Activated B cell treated with CpG ODN at 0.5 μM for 24 hours (primary cell): ENCODE measurements around the gene HHATL. TPM values are rescaled to one million over a fixed set of nuclear protein-coding genes. Genes with fewer than 3 reads are reported as not detected.

ENCODE experiments used
- ATAC-seq: fragments of 200-7000 bp; cut with Tn5 transposase; one replicate; pipeline ENCODE4 v1.10.0; 2021; ENCODE audit warnings: low read depth, mild to moderate bottlenecking, moderate library complexity
- CTCF ChIA-PET: fragments of 350-600 bp; sonication (Branson Sonifier 250); formaldehyde crosslinking; loops from one replicate; lab custom pipeline; 2021; ENCODE audit warnings: antibody characterized with exemption; lab: Charles Lee
- POLR2A ChIA-PET: fragments of 350-600 bp; sonication (Branson Sonifier 250); formaldehyde crosslinking; loops from one replicate; lab custom pipeline; 2021; ENCODE audit warnings: antibody characterized with exemption; lab: Charles Lee
- DNase-seq: peaks from one replicate; pipeline ENCODE4 v3.0.0; 2022
- H3K27ac Mint-ChIP-seq: one replicate; pipeline ENCODE4 v1.8.0; 2020; ENCODE audit warnings: mixed read lengths
- H3K27me3 Mint-ChIP-seq: one replicate; pipeline ENCODE4 v1.8.0; 2021; ENCODE audit warnings: mixed read lengths
- H3K36me3 Mint-ChIP-seq: one replicate; pipeline ENCODE4 v1.8.0; 2021; ENCODE audit warnings: low read depth, mixed read lengths
- H3K4me1 Mint-ChIP-seq: one replicate; pipeline ENCODE4 v1.8.0; 2021; ENCODE audit warnings: mixed read lengths
- H3K4me3 Mint-ChIP-seq: one replicate; pipeline ENCODE4 v1.8.0; 2020; ENCODE audit warnings: mild to moderate bottlenecking, mixed read lengths
- H3K9me3 Mint-ChIP-seq: one replicate; pipeline ENCODE4 v1.8.0; 2020; ENCODE audit warnings: mixed read lengths
- CTCF ChIP-seq: fragments of 200-600 bp; IDR thresholded peaks from one replicate; pipeline ENCODE4 v1.8.0; 2022; ENCODE audit warnings: antibody characterized with exemption, mild to moderate bottlenecking
- intact Hi-C: fragments of 100-400 bp; cut with micrococcal nuclease; formaldehyde crosslinking; loops from one replicate; pipeline ENCODE4 v1.15.1; 2024
- total RNA-seq: library from RNA; stranded (reverse); gene quantifications from 2 replicates; pipeline ENCODE4 v1.2.3, GENCODE V29; 2022

Gene HHATL
- total RNA-seq, 1 donor from 2014 or later: not detected

DNA sequence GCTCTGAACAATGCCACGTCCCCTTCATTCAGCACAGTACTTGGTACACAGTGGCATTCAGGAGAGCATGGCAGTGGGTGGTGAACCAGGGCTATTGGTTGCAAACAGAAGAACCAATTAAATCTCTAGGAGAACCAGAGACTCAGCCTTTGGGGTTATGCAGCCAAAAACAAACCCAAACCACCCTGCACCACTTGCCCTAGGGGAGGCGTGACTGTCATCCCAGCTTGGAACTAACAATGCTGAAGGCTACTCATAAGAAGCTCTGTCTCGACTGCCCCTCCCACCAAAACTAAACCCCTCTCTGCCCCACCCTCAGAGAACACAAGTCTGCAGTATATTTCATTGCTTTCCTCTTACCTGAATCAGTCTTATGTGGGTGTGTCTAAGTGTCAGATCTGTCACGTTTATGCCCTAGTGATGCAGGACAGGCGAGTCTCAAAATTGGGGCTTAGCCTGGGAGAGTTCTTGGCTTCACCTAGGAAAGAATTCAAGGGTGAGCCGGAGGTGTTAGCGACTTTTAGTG is 32.5 kb downstream of the HHATL start:
- ChIA-PET POLR2A (no interaction called here), CTCF (no interaction called here)
- DNase-seq (no peak), ATAC-seq (no peak)
- Mint-ChIP-seq H3K36me3 (no peaks in the 10 kb centered on the region), H3K27me3 (no peaks in the 10 kb centered on the region), H3K4me3 (no peak overlapping the region), H3K4me1 (peaks cover 2% of the 10 kb centered on the region), H3K9me3 (no peaks in the 10 kb centered on the region), H3K27ac (no peak overlapping the region)
- TF ChIP-seq CTCF: no peak
- intact Hi-C loops: no loop called here

GRCh38 chr3:42668793-42669217 is 33.8 kb downstream of the HHATL start:
- H3K4me3 Mint-ChIP-seq: no peak overlapping the region
- no peaks in the 10 kb centered on the region for H3K36me3 Mint-ChIP-seq
- TF ChIP-seq CTCF: no peak
- ChIA-PET POLR2A (no interaction called here), CTCF (no interaction called here)
- peaks cover 6% of the 10 kb centered on the region for H3K4me1 Mint-ChIP-seq
- H3K27me3 Mint-ChIP-seq: no peaks in the 10 kb centered on the region
- ATAC-seq (no peak), DNase-seq (no peak)
- intact Hi-C loops: no loop called here
- no peak overlapping the region for H3K27ac Mint-ChIP-seq
- H3K9me3 Mint-ChIP-seq: no peaks in the 10 kb centered on the region

GRCh38 chr3:42668413-42668760 is 34.2 kb downstream of the HHATL start:
- Mint-ChIP-seq H3K27me3 (no peaks in the 10 kb centered on the region), H3K27ac (no peak overlapping the region), H3K4me1 (peaks cover 10% of the 10 kb centered on the region), H3K36me3 (no peaks in the 10 kb centered on the region), H3K4me3 (no peak overlapping the region), H3K9me3 (no peaks in the 10 kb centered on the region)
- no peak for ATAC-seq
- TF ChIP-seq CTCF: no peak
- DNase-seq: no peak
- POLR2A ChIA-PET: no interaction called here
- intact Hi-C loops: no loop called here
- CTCF ChIA-PET: no interaction called here

- TF ChIP-seq CTCF: no peak
- ChIA-PET POLR2A (no interaction called here), CTCF (no interaction called here)
- Mint-ChIP-seq H3K4me1 (peaks cover 11% of the 10 kb centered on the region), H3K36me3 (no peaks in the 10 kb centered on the region), H3K4me3 (no peak overlapping the region), H3K27me3 (no peaks in the 10 kb centered on the region), H3K27ac (no peak overlapping the region), H3K9me3 (no peaks in the 10 kb centered on the region)
- DNase-seq: no peak
- ATAC-seq: no peak
- intact Hi-C loops: no loop called here
These were observed 34.8 kb downstream of the HHATL start for GRCh38 chr3:42667523-42668412.

DNA sequence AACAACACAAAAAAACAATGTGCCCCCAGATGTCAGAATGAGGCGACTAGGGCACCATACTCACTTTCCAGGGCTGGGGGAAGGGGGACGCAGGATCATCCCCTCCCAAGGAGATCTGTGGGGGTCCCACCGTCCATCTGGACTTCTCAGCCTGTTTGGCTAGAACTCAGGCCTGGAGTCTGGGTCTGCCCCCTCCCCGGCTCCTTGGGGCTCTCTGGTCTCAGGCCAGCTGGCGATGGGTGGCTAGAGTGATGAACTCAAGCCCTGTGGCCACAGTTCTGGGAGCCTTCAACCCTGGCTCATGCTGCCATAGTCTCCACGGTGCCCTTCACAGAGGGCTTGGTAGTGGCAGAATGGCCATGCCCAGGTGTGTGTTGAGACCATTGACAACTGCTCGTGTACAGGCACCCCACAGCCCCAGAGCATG is 35.5 kb downstream of the HHATL start:
- TF ChIP-seq CTCF: no peak
- DNase-seq: no peak
- H3K4me1 Mint-ChIP-seq: peaks cover 12% of the 10 kb centered on the region
- no peak overlapping the region for H3K27ac Mint-ChIP-seq
- no peak for ATAC-seq
- POLR2A ChIA-PET: no interaction called here
- no peak overlapping the region for H3K4me3 Mint-ChIP-seq
- H3K27me3 Mint-ChIP-seq: no peaks in the 10 kb centered on the region
- intact Hi-C loops: no loop called here
- no peaks in the 10 kb centered on the region for H3K36me3 Mint-ChIP-seq
- CTCF ChIA-PET: no interaction called here
- no peaks in the 10 kb centered on the region for H3K9me3 Mint-ChIP-seq
